Type B pancreatic cell (in vitro differentiated cells): Measurements from ENCODE around the gene VSIG4. TPM values are rescaled to one million over a fixed set of nuclear protein-coding genes. Genes with fewer than 3 reads are reported as not detected.

Source experiments
- DNase-seq: peaks from one replicate; pipeline ENCODE4 v3.0.0; 2021; ENCODE audit warnings: mixed read lengths; ENCODE audit not compliant: unreplicated experiment; ENCODE audit errors: extremely low spot score
- H3K27ac Mint-ChIP-seq: 2 replicates; pipeline ENCODE4 v1.8.0; 2021; ENCODE audit warnings: mild to moderate bottlenecking, mixed read lengths
- H3K27me3 Mint-ChIP-seq: 2 replicates; pipeline ENCODE4 v1.8.0; 2021; ENCODE audit warnings: mixed read lengths
- H3K36me3 Mint-ChIP-seq: 2 replicates; pipeline ENCODE4 v1.8.0; 2021; ENCODE audit warnings: mixed read lengths
- H3K4me1 Mint-ChIP-seq: one replicate; pipeline ENCODE4 v1.8.0; 2021; ENCODE audit warnings: mixed read lengths; ENCODE audit not compliant: unreplicated experiment
- H3K4me3 Mint-ChIP-seq: 2 replicates; pipeline ENCODE4 v1.8.0; 2021; ENCODE audit warnings: mild to moderate bottlenecking, mixed read lengths
- H3K9me3 Mint-ChIP-seq: 2 replicates; pipeline ENCODE4 v1.8.0; 2021; ENCODE audit warnings: mixed read lengths
- total RNA-seq: library from RNA; stranded (reverse); gene quantifications from 2 replicates; pipeline ENCODE4 v1.2.1, GENCODE V29; 2021; ENCODE audit warnings: low replicate concordance
- TF ChIP-seq, protein P1 (sequence below): fragments of 200-600 bp; sonication (generic); conservative IDR thresholded peaks from 2 replicates; pipeline ENCODE4 v1.5.0; 2021; ENCODE audit warnings: antibody characterized with exemption, mild to moderate bottlenecking

Gene VSIG4
- total RNA-seq, 1 donor from 2014 or later: not detected

DNA sequence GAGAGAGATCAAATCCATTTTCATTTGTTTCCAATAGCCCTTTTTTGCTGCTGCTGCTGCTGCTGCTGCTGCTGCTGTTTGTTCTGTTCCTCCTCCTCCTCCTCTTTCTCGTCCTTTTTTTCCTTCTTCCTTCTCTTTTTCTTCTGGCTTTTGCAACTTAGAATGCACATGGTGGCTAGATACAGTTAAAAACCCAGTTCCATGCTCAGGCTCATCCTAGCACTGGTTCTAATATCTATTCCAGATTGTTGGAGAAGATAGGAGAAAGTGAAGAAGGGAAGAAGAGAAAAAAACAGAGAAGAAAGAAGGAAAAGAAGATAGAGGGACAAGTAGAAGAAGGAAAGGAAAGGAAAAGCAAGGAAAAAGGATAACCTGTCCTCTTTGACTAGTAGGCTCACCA is 39.7 kb downstream of the VSIG4 start:
- no peak overlapping the region for H3K4me3 Mint-ChIP-seq
- H3K4me1 Mint-ChIP-seq: no peaks in the 10 kb centered on the region
- H3K27me3 Mint-ChIP-seq: no peaks in the 10 kb centered on the region
- H3K27ac Mint-ChIP-seq: no peak overlapping the region
- H3K9me3 Mint-ChIP-seq: no peaks in the 10 kb centered on the region
- H3K36me3 Mint-ChIP-seq: no peaks in the 10 kb centered on the region
- DNase-seq: no peak
- TF ChIP-seq, protein P1, sequence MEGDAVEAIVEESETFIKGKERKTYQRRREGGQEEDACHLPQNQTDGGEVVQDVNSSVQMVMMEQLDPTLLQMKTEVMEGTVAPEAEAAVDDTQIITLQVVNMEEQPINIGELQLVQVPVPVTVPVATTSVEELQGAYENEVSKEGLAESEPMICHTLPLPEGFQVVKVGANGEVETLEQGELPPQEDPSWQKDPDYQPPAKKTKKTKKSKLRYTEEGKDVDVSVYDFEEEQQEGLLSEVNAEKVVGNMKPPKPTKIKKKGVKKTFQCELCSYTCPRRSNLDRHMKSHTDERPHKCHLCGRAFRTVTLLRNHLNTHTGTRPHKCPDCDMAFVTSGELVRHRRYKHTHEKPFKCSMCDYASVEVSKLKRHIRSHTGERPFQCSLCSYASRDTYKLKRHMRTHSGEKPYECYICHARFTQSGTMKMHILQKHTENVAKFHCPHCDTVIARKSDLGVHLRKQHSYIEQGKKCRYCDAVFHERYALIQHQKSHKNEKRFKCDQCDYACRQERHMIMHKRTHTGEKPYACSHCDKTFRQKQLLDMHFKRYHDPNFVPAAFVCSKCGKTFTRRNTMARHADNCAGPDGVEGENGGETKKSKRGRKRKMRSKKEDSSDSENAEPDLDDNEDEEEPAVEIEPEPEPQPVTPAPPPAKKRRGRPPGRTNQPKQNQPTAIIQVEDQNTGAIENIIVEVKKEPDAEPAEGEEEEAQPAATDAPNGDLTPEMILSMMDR: no peak

DNA sequence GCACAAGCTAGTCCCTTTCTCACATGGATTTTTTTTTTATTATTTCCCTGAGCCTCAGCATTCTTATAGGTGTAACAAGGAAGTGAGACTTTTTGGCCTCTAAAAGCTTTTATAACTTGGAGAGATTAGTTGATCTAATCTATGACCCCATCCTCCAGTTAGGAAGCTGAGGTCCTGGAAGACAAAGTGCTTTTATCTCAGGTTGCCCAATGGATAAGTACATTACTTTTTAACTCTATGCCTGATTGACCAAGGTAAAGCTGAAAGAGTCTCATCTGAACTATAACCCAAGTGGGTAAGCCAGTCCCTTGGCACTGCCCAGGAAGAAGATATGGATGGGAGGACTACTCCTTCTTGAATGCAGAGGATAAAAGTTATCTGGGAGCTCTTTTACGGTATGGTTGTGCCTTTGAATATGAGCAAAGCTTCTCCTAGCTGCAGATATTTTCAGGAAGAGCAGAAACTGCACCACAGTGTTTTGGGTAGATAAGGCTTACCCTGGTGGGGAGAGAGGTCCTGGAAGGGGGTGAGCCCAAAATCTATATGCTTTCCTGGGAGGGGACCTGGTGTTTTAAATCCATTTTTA is 40.2 kb downstream of the VSIG4 start:
- no peak overlapping the region for H3K27ac Mint-ChIP-seq
- H3K36me3 Mint-ChIP-seq: no peaks in the 10 kb centered on the region
- TF ChIP-seq, protein P1: no peak
- H3K27me3 Mint-ChIP-seq: no peaks in the 10 kb centered on the region
- no peak overlapping the region for H3K4me3 Mint-ChIP-seq
- H3K9me3 Mint-ChIP-seq: no peaks in the 10 kb centered on the region
- no peak for DNase-seq
- no peaks in the 10 kb centered on the region for H3K4me1 Mint-ChIP-seq

DNA sequence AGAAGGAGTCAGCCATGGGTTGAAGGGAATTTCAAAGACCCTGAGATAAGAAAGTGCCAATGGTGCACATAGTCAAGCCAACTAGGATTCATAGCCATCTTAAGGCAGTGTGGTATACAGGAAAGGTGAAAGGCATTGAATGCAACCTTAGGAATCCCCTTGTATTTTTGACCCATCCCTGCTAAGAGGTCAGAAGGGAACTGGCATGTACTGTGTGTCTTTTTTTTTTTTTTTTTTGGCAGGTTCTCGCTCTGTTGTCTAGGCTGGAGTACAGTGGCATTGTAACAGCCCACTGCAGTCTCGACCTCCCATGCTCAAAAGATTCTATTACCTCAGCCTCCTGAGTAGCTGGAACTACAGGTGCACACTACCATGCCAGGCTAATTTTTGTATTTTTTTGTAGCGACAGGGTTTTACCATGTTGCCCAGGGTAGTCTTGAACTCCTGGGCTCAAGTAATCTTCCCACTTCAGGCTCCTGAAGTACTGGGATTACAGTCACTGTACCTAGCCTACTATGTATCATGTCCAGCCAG is 40.8 kb downstream of the VSIG4 start:
- TF ChIP-seq, protein P1: no peak
- Mint-ChIP-seq H3K4me3 (no peak overlapping the region), H3K27ac (no peak overlapping the region), H3K27me3 (no peaks in the 10 kb centered on the region), H3K9me3 (no peaks in the 10 kb centered on the region), H3K36me3 (no peaks in the 10 kb centered on the region), H3K4me1 (no peaks in the 10 kb centered on the region)
- no peak for DNase-seq

DNA sequence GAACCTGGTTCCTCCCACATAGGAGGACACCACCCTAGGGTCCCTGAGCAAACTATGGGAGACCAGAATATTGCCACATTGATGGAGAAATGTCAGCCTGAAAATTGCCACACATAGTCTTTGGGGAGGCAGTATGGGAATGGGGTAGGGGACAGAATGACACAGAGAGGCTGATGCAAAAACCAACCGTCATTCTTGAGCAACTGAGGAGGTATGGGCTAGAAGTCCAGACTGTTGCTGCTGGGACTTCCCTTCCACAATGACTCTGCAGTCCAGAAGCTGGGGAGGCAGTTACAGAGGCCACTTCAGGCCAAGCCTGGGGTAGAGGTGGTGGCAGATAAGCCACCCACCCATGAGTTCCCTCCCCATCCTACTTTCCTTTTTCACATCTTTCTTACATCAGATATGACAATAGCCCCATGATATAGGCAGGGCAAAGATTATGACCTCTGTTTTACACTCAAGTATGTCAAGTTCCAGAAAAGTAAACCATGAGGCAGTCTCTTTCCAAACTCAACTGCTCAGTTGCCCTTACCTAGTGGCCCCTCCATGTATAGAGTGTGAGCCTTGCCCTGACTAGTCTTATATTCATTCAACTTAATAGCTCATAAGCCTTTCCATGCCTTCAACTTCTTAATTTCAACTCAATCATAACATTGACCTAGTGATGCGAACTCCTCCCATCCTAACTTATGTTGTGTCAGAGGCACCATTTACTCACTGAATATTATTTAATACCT is 41.7 kb downstream of the VSIG4 start:
- Mint-ChIP-seq H3K4me1 (no peaks in the 10 kb centered on the region), H3K9me3 (no peaks in the 10 kb centered on the region), H3K4me3 (no peak overlapping the region), H3K27ac (no peak overlapping the region), H3K27me3 (no peaks in the 10 kb centered on the region), H3K36me3 (no peaks in the 10 kb centered on the region)
- no peak for DNase-seq
- TF ChIP-seq, protein P1: no peak

DNA sequence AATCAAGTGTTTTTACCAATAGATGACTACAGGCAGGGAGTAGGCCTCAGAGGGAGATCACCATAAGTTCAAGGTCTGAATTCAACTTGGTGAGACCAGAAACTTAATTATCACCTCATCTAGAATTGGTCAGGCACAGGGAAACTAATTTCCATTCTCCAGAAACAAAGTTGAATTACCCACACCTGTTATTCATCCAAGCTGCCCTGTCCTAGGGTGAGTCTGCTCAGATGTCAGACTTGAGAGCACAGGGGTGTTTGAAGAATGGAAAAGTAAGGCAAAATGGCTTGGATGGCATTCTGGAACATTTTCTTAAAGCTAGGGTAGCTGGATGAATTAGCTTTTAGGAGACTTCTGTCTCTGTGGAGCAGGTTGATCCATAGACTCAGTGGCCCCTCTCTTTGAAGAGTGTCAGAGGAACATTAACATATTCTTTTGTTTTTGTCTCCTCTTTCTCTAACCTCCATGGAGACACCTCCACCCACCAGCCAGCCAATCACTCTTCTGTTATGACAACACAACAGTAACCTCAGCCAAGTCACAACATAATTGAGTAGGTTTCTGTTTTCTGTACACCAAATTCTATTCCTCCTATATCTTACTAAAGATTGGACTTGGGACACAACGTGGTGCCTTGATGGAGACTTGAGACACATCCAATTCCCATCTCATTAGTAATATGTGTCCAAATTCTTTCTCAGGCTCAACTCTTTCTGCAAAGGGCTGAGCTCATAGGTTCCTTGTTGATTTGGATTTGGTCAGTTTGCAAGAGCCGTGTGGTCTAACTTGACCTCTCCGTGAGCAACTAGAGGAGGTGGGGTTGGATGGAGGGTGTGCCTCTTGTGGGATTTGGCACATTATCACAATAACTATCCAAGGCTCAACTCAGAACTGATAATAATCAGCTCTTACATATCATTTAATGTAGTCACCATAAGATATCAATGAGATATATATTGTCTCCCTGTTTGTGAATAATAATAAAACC is 45.1 kb downstream of the VSIG4 start:
- TF ChIP-seq, protein P1: no peak

More for the DNA sequence above, 45.1 kb downstream of the VSIG4 start:
- no peak overlapping the region for H3K4me3 Mint-ChIP-seq
- no peaks in the 10 kb centered on the region for H3K4me1 Mint-ChIP-seq
- H3K36me3 Mint-ChIP-seq: no peaks in the 10 kb centered on the region
- H3K27me3 Mint-ChIP-seq: no peaks in the 10 kb centered on the region
- H3K27ac Mint-ChIP-seq: no peak overlapping the region
- no peaks in the 10 kb centered on the region for H3K9me3 Mint-ChIP-seq
- DNase-seq: no peak
